Activated T-helper 17 cell treated with anti-CD3 and anti-CD28 coated beads, Interleukin-2, amount 50 U/mL, for 72 hours (primary cell): Measurements from ENCODE around the gene TAF6L. TPM values are rescaled to one million over a fixed set of nuclear protein-coding genes. Genes with fewer than 3 reads are reported as not detected.

ENCODE experiments used
- ATAC-seq: fragments of 150-1000 bp; cut with Tn5 transposase; replicated peaks from 2 replicates; pipeline ENCODE4 v1.10.0; 2021; ENCODE audit warnings: mild to moderate bottlenecking, moderate library complexity
- H3K27ac Mint-ChIP-seq: one replicate; pipeline ENCODE4 v1.8.0; 2022; ENCODE audit warnings: mixed read lengths
- H3K27me3 Mint-ChIP-seq: one replicate; pipeline ENCODE4 v1.8.0; 2022; ENCODE audit warnings: mixed read lengths
- H3K36me3 Mint-ChIP-seq: one replicate; pipeline ENCODE4 v1.8.0; 2022; ENCODE audit warnings: low read depth, mild to moderate bottlenecking, mixed read lengths
- H3K4me1 Mint-ChIP-seq: one replicate; pipeline ENCODE4 v1.8.0; 2022; ENCODE audit warnings: mixed read lengths
- H3K4me3 Mint-ChIP-seq: one replicate; pipeline ENCODE4 v1.8.0; 2022; ENCODE audit warnings: mild to moderate bottlenecking, mixed read lengths
- H3K9me3 Mint-ChIP-seq: one replicate; pipeline ENCODE4 v1.8.0; 2022; ENCODE audit warnings: mixed read lengths
- total RNA-seq, 2 donors: library from RNA; stranded (reverse); gene quantifications; one replicate each; pipeline ENCODE4 v1.2.3, GENCODE V29; 2022

TAF6L gene
- total RNA-seq, 2 donors from 2014 or later: 14.1 to 27.5 TPM

GRCh38 chr11:62786318-62787004, 15.3 kb downstream of the TAF6L start:
- peak overlapping the region; percentile 86 for H3K4me3 Mint-ChIP-seq
- H3K9me3 Mint-ChIP-seq: no peaks in the 10 kb centered on the region
- peak overlapping the region; percentile 86 for H3K27ac Mint-ChIP-seq

GRCh38 chr11:62787005-62787759, 16.0 kb downstream of the TAF6L start, which contains the start of gene TMEM179B:
Gene TMEM179B, plus strand, starts transcription at chr11:62787402. Its CDS starts 30 bp downstream, at chr11:62787432.
- peak within 1 kb of the TSS; percentile 86 for H3K27ac Mint-ChIP-seq
- H3K4me3 Mint-ChIP-seq: peak within 1 kb of the TSS; percentile 86
- peaks cover 22% of the 10 kb centered on the region for H3K4me1 Mint-ChIP-seq
- peaks cover 69% of the 10 kb centered on the region for H3K36me3 Mint-ChIP-seq
- H3K27me3 Mint-ChIP-seq: no peaks in the 10 kb centered on the region
- no peaks in the 10 kb centered on the region for H3K9me3 Mint-ChIP-seq
- ATAC-seq: peak; percentile 82

More at GRCh38 chr11:62786318-62787004, 15.3 kb downstream of the TAF6L start:
- Mint-ChIP-seq H3K36me3 (peaks cover 62% of the 10 kb centered on the region), H3K27me3 (no peaks in the 10 kb centered on the region), H3K4me1 (peaks cover 21% of the 10 kb centered on the region)
- peak; percentile 81 for ATAC-seq

DNA sequence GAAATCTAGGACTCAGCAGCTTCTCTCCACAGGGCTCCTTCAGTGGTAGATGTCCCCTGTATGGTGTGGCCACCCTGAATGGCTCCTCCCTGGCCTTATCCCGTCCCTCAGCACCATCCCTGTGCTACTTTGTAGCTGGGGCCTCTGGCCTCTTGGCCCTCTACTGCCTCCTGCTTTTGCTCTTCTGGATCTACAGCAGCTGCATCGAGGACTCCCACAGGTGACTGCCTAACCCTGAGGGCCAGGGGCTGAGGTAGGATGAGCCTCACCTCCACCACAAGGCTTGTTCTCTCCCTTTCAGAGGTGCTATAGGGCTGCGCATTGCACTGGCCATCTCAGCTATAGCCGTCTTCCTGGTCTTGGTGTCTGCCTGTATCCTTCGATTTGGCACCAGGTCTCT, 17.8 kb downstream of the TAF6L start:
- peaks cover 28% of the 10 kb centered on the region for H3K4me1 Mint-ChIP-seq
- peaks cover 76% of the 10 kb centered on the region for H3K36me3 Mint-ChIP-seq
- no peak for ATAC-seq
- no peaks in the 10 kb centered on the region for H3K27me3 Mint-ChIP-seq
- H3K4me3 Mint-ChIP-seq: peak overlapping the region; percentile 86
- no peaks in the 10 kb centered on the region for H3K9me3 Mint-ChIP-seq
- peak overlapping the region; percentile 34 for H3K27ac Mint-ChIP-seq

- Mint-ChIP-seq H3K9me3 (no peaks in the 10 kb centered on the region), H3K27ac (peak overlapping the region; percentile 34), H3K4me3 (peak overlapping the region; percentile 86), H3K27me3 (no peaks in the 10 kb centered on the region), H3K4me1 (peaks cover 33% of the 10 kb centered on the region), H3K36me3 (peaks cover 82% of the 10 kb centered on the region)
- ATAC-seq: no peak
Measured at GRCh38 chr11:62789576-62789975, 18.4 kb downstream of the TAF6L start.

DNA sequence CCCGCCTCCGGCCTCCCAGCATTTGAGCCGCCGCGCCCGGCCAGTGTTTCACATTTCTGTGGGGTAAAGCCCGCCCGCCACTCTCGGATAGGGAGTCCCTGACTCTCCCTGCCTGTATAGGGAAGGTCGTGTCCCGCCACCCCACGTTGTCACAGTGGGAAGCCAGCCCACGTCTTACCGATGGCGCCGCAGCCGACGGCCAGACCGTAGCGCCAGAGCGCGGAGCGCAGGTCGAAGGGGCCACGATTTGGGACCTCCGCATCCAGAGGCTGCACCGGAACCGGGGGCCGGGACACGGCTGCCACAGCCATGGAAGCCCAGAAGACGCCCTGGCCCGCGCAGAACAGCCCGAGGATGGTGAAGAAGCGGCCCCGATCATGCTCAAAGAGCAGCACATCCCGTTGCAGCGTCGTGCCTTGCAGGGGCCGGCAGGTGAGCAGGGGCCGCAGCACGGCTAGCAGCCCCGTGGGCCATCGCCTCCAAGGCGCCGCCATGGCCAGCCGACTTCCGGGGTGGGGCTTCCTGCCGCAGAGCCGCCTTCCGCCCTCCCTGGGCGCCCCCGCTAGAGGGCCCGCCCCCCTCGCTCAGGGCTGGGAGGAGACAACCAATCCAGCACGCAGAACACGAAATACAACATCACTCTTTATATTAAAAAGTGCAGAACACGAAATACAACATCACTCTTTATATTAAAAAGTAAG, 20.5 kb downstream of the TAF6L start, which contains the start of gene TMEM223:
Gene TMEM223 (minus strand): TSS at position 506 of the 701 bp plus-strand sequence. CDS start 12 bp downstream, at position 494.
- Mint-ChIP-seq H3K4me3 (peak within 1 kb of the TSS; percentile 86), H3K36me3 (peaks cover 92% of the 10 kb centered on the region), H3K4me1 (peaks cover 36% of the 10 kb centered on the region), H3K9me3 (no peaks in the 10 kb centered on the region), H3K27ac (peak within 1 kb of the TSS; percentile 93), H3K27me3 (no peaks in the 10 kb centered on the region)
- ATAC-seq: peak; percentile 84

DNA sequence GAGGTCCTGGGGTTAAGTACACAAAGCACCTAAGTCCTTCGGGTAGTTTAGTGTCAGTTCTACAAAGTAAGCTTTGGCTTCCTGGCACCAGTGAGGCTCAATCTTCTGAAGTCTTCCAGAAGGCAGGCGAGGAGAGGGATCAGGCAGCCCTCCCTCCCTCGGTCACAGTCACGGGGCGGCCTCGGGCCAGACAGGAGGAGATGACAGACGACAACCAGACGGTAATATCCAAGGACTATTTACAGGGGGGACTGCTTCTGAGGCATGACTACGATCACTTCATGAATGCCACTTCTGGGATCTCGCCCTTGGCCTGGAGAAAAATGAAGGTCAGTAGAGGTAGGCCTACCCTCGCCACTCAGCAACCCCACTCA, 21.0 kb downstream of the TAF6L start:
- peak; percentile 18 for ATAC-seq
- H3K4me3 Mint-ChIP-seq: peak overlapping the region; percentile 86
- H3K9me3 Mint-ChIP-seq: no peaks in the 10 kb centered on the region
- H3K4me1 Mint-ChIP-seq: peaks cover 36% of the 10 kb centered on the region
- H3K27me3 Mint-ChIP-seq: no peaks in the 10 kb centered on the region
- H3K36me3 Mint-ChIP-seq: peaks cover 95% of the 10 kb centered on the region
- peak overlapping the region; percentile 93 for H3K27ac Mint-ChIP-seq

DNA sequence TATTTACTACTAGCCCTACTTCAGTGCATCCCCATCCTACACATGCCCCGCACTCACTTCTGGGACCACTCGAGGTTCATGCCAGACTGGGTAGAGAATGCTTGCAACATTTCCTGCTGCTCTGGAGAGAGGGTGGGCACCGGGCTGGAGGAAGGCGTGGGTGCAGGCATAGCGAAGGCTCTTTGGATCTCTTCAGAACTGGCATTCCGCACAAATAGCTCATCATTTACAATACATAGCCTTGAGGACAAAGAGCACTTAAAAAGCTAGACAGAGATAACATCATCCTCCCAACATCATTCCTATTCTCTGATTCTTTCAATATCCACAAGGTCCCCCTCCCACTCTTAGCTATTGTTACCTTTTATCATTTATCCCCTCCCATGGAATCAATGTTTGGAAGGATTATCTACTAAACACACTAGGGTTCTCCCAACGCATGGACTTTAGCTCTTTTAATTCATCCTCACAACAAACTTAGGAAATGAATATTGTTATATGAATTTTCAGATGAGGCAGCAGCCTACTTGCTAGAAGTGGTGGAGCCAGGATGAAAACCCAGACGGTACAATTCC, 23.1 kb downstream of the TAF6L start:
- Mint-ChIP-seq H3K4me3 (peak overlapping the region; percentile 10), H3K9me3 (no peaks in the 10 kb centered on the region), H3K27ac (peak overlapping the region; percentile 36), H3K4me1 (peaks cover 34% of the 10 kb centered on the region), H3K27me3 (no peaks in the 10 kb centered on the region), H3K36me3 (peaks cover 99% of the 10 kb centered on the region)
- no peak for ATAC-seq

- no peak overlapping the region for H3K4me3 Mint-ChIP-seq
- no peaks in the 10 kb centered on the region for H3K27me3 Mint-ChIP-seq
- peaks cover 98% of the 10 kb centered on the region for H3K36me3 Mint-ChIP-seq
- no peaks in the 10 kb centered on the region for H3K9me3 Mint-ChIP-seq
- ATAC-seq: no peak
- no peak overlapping the region for H3K27ac Mint-ChIP-seq
- peaks cover 19% of the 10 kb centered on the region for H3K4me1 Mint-ChIP-seq
Measured at GRCh38 chr11:62796281-62796680, 25.1 kb downstream of the TAF6L start.

DNA sequence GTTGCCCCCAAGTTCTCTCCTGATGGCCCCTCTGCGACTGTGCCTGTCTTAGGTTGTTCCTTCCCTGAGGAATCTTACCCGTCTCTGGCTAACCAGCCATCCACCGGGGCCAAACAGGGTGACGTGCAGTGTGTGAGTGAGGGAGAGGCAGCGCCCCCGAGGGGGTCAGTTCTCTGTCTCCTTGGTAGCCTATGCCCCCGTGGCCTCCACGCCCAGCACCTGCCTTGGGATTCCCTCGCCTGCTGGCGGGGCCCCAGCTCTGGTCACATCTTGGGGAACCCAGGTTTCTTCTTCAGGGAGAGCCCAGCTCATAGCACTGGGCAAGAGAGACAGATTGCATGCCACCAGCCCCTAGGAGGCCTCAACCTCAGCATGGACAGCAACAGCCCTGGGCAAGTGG, 28.3 kb downstream of the TAF6L start:
- H3K36me3 Mint-ChIP-seq: peaks cover 99% of the 10 kb centered on the region
- peaks cover 18% of the 10 kb centered on the region for H3K4me1 Mint-ChIP-seq
- no peak overlapping the region for H3K4me3 Mint-ChIP-seq
- peak overlapping the region; percentile 67 for H3K27ac Mint-ChIP-seq
- no peak for ATAC-seq
- no peaks in the 10 kb centered on the region for H3K27me3 Mint-ChIP-seq
- no peaks in the 10 kb centered on the region for H3K9me3 Mint-ChIP-seq

GRCh38 chr11:62801071-62801470, 29.9 kb downstream of the TAF6L start:
- H3K4me3 Mint-ChIP-seq: no peak overlapping the region
- H3K4me1 Mint-ChIP-seq: peaks cover 17% of the 10 kb centered on the region
- peak overlapping the region; percentile 70 for H3K27ac Mint-ChIP-seq
- no peak for ATAC-seq
- no peaks in the 10 kb centered on the region for H3K9me3 Mint-ChIP-seq
- H3K36me3 Mint-ChIP-seq: peaks cover 94% of the 10 kb centered on the region
- no peaks in the 10 kb centered on the region for H3K27me3 Mint-ChIP-seq

- Mint-ChIP-seq H3K36me3 (peaks cover 60% of the 10 kb centered on the region), H3K4me3 (peak overlapping the region; percentile 99), H3K27ac (peak overlapping the region; percentile 97), H3K27me3 (no peaks in the 10 kb centered on the region), H3K4me1 (peaks cover 19% of the 10 kb centered on the region), H3K9me3 (no peaks in the 10 kb centered on the region)
- peak; percentile 75 for ATAC-seq
Measured at GRCh38 chr11:62804310-62805075, 33.3 kb downstream of the TAF6L start.

DNA sequence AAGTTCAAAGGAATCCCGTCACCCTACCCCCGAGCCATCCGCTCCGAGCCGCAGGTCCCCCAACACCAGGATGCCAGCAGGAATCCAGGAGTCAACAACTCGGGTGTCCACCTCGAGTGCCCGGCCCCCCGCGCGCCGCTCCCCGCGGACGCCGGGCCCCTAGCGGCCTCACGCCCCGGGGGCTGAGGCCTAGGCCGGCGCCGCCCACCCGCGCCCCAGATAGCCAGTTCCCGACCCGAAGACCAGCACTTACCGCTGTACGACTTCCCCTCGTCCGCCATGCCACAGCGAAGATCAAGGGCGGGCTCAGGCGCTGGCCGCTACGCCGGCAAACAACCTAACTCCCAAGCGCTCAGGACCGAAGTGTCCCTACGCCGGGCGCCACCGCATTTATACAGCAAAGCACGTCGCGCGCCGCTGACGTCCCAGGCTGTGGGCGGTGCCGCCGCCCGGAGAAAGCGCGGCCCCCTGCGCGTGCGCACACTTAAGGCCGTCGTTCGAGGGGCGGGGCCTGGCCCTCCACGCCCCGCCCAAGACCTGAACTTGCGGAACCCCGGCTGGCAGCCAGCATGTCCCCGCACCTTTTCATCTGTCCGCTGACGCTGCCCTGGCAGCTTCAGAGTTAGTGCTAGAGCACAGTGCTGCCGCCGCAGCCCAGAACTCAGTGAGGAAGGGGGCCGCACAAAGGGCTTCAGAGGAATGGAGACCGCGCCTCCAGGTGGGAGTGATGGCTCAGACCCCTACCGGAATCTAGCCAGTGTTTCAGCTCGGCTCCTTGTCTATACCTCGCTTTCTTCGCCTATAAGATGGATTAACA, 34.1 kb downstream of the TAF6L start, which contains the start of gene NXF1:
Gene NXF1 (minus strand): TSS at position 365 of the 817 bp plus-strand sequence. CDS start 84 bp downstream, at position 281.
- Mint-ChIP-seq H3K36me3 (peaks cover 52% of the 10 kb centered on the region), H3K4me3 (peak within 1 kb of the TSS; percentile 99), H3K27ac (peak within 1 kb of the TSS; percentile 97), H3K27me3 (no peaks in the 10 kb centered on the region), H3K9me3 (no peaks in the 10 kb centered on the region), H3K4me1 (peaks cover 19% of the 10 kb centered on the region)
- ATAC-seq: peak; percentile 80

DNA sequence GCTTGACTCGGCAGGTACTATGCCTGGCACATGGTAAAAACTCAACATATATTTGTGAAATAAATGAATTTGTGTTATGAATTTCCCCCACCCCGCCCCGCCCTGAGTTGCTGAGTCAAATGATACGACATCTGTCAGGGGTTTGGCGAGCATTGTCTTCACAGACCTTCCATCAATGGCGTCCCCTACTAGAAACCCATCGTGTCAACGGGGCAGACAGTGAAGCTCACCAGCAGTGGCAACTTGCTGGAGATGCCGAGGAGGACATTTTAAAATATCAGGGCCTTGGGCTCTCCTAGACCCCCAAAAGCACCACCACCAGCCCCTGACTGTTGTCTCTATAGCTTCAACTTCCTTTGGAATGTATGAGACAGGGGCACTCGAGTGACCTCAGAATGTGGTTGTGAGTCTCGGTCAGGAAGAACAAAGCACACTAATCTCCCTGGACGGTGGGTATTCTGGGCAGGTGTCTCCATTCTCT, 34.8 kb downstream of the TAF6L start:
- Mint-ChIP-seq H3K9me3 (no peaks in the 10 kb centered on the region), H3K4me1 (peaks cover 19% of the 10 kb centered on the region), H3K27ac (peak overlapping the region; percentile 97), H3K36me3 (peaks cover 46% of the 10 kb centered on the region), H3K27me3 (no peaks in the 10 kb centered on the region), H3K4me3 (peak overlapping the region; percentile 99)
- peak; percentile 18 for ATAC-seq
